ENCODE results near the gene PRKCA.

Gene PRKCA

DNA sequence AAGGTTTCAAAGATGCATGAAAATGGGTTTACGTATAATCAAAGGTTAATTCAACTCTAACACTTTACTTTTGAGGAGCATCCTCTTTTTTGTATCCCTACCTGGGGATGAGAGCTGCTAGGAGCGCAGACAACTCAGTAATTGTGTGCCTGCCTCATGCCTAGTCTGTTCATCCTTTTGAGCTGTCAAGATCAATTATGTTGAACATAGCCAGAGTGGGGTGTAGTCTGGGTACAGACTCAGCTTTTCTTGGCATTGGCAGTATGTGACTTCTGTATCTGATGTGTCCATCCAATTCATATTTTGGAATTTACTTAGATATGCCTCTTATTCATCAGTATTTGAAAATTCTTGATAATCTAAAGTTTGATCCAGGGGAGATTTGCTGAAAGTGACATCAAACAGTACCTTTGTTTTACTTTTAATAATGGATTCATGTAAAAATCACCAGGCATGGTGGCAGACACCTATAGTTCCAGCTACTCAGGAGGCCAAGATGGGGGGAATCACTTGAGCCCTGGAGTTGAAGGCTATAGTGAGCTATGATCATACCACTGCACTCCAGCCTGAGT lies 24.1 kb downstream of the PRKCA start:
- TF ChIP-seq POLR2AphosphoS5 (IDR thresholded peaks at IDR 0.05; ENCODE audit: borderline replicate concordance, low read depth, low read length), result no peak
- no peak overlapping the region for H3K9ac ChIP-seq (ENCODE audit: insufficient read length)
- no peaks in the 10 kb centered on the region for H3K36me3 ChIP-seq (ENCODE audit: insufficient read depth, low read length)
- H3K27ac ChIP-seq, result no peak overlapping the region
- no peak overlapping the region for H3K4me3 ChIP-seq
- DNase-seq (ENCODE audit: low read depth, low spot score), result no peak
- H3K9me3 ChIP-seq (ENCODE audit: low read depth, low read length), result no peaks in the 10 kb centered on the region

- TF ChIP-seq EZH2 (IDR thresholded peaks at IDR 0.05) (no peak), POLR2AphosphoS5 (IDR thresholded peaks at IDR 0.05; ENCODE audit: borderline replicate concordance, low read depth, low read length) (no peak), FOXP2 (optimal IDR thresholded peaks at IDR 0.05; ENCODE audit: control extremely low read depth, extremely low read length, insufficient read depth) (no peak)
- H3K9ac ChIP-seq (ENCODE audit: insufficient read length), result no peak overlapping the region
- no peaks in the 10 kb centered on the region for H3K9me3 ChIP-seq (ENCODE audit: low read depth, low read length)
- H3K36me3 ChIP-seq (ENCODE audit: insufficient read depth, low read length), result no peaks in the 10 kb centered on the region
- no peak overlapping the region for H3K4me3 ChIP-seq
- H3K27ac ChIP-seq, result no peak overlapping the region
- DNase-seq (ENCODE audit: low read depth, low spot score), result no peak
These were observed 28.2 kb downstream of the PRKCA start for GRCh38 chr17:66330646-66331037.

- Histone ChIP-seq H3K9me3 (ENCODE audit: low read depth, low read length) (no peaks in the 10 kb centered on the region), H3K36me3 (ENCODE audit: insufficient read depth, low read length) (no peaks in the 10 kb centered on the region), H3K4me3 (no peak overlapping the region), H3K27ac (no peak overlapping the region), H3K9ac (ENCODE audit: insufficient read length) (no peak overlapping the region)
- no peak for TF ChIP-seq FOXP2 (optimal IDR thresholded peaks at IDR 0.05; ENCODE audit: control extremely low read depth, extremely low read length, insufficient read depth)
- no peak for TF ChIP-seq EZH2 (IDR thresholded peaks at IDR 0.05)
- no peak for TF ChIP-seq POLR2AphosphoS5 (IDR thresholded peaks at IDR 0.05; ENCODE audit: borderline replicate concordance, low read depth, low read length)
- no peak for DNase-seq (ENCODE audit: low read depth, low spot score)
These were observed 28.8 kb downstream of the PRKCA start for GRCh38 chr17:66331038-66331816.

DNA sequence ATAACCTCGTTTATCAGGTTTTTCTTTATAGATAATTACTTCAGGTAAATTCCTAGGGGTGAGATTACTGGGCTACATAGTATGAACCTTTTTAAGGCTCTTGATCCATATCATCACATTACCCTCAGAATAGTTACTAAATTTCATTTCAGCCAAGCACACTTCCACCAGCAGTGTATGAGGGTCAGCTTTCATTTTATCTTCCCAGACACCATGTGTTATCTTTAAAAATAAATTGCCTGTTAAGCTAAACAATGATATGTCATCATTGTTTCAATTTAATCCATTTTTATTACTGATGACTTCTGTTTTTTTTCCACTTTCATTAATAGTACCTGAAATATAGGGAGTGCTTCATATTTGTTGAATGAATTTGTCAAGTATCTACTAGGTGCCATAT lies 33.4 kb downstream of the PRKCA start:
- Histone ChIP-seq H3K36me3 (ENCODE audit: insufficient read depth, low read length) (no peaks in the 10 kb centered on the region), H3K9ac (ENCODE audit: insufficient read length) (no peak overlapping the region), H3K4me3 (no peak overlapping the region), H3K9me3 (ENCODE audit: low read depth, low read length) (no peaks in the 10 kb centered on the region), H3K27ac (no peak overlapping the region)
- TF ChIP-seq POLR2AphosphoS5 (IDR thresholded peaks at IDR 0.05; ENCODE audit: borderline replicate concordance, low read depth, low read length) (no peak), FOXP2 (optimal IDR thresholded peaks at IDR 0.05; ENCODE audit: control extremely low read depth, extremely low read length, insufficient read depth) (no peak), EZH2 (IDR thresholded peaks at IDR 0.05) (no peak)
- no peak for DNase-seq (ENCODE audit: low read depth, low spot score)

DNA sequence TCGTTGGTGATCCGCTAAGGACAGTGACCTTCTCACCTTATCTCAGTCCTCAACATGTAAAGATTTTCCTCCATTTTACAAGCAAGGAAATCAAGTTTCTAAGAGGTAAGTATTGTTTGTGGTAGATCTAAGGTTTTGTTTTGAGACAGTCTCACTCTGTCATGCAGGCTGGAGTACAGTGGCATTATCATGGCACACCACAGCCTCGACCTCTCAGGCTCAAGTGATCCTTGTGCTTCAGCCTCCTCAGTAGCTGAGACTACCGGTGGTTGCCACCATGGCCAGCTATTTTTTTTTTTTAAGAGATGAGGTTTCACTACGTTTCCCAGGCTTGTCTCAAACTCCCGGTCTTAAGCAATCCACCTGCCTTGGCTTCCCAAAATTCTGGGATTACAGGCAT lies 34.9 kb downstream of the PRKCA start:
- no peak for DNase-seq (ENCODE audit: low read depth, low spot score)
- H3K36me3 ChIP-seq (ENCODE audit: insufficient read depth, low read length), result no peaks in the 10 kb centered on the region

DNA sequence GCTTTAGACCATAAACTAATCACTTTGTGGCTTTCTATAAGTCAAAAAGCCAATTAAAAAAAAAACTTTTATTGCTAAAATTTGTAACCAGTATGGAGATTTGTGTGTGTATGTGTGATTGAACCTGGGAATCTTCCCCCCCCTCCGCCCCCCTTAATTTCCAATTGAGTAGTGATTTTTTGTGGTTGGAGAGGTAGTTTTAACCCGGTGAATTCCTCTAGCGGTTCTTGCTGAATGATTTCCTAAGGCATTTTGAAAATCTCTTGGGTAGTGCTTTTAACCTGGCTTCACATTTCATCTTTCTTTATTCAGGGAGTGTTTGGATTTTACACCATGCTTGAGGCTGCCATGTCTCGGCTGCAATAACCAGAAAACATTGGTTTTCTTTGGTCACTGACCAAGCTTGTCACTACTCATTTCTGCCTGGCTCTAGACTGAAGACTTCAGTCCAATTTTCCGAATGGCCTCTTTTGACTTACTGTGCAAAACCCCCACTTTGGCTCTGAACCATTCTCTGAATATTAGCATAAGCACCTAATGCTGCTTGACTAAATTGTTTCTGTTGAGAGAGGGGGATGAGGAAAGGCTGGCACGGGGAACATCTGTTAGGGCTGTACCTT lies 35.6 kb downstream of the PRKCA start:
- no peak for TF ChIP-seq FOXP2 (optimal IDR thresholded peaks at IDR 0.05; ENCODE audit: control extremely low read depth, extremely low read length, insufficient read depth)
- TF ChIP-seq POLR2AphosphoS5 (IDR thresholded peaks at IDR 0.05; ENCODE audit: borderline replicate concordance, low read depth, low read length), result no peak
- no peak for TF ChIP-seq EZH2 (IDR thresholded peaks at IDR 0.05)

More for the DNA sequence above, 34.9 kb downstream of the PRKCA start:
- H3K4me3 ChIP-seq, result no peak overlapping the region
- no peaks in the 10 kb centered on the region for H3K9me3 ChIP-seq (ENCODE audit: low read depth, low read length)
- no peak overlapping the region for H3K27ac ChIP-seq
- H3K9ac ChIP-seq (ENCODE audit: insufficient read length), result no peak overlapping the region
- TF ChIP-seq POLR2AphosphoS5 (IDR thresholded peaks at IDR 0.05; ENCODE audit: borderline replicate concordance, low read depth, low read length) (no peak), EZH2 (IDR thresholded peaks at IDR 0.05) (no peak), FOXP2 (optimal IDR thresholded peaks at IDR 0.05; ENCODE audit: control extremely low read depth, extremely low read length, insufficient read depth) (no peak)

DNA sequence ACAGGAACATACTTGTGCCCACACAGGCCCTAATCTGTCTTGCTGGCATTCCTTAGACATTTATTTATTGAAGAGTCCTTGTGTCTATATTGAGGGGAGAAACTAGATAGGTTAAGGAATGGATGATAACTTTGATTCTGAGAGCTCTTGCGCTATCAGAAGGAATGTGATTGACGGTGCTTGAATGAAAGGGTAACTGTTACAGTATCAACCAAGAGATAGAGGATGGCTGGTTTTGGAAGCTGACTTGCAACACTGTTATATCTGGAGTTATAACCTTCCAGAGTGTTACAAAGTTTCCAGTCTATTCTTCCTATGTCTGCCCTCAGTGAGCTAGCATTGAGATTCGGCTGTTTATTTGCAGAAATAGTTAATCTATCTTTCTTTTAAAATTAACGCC lies 36.5 kb downstream of the PRKCA start:
- Histone ChIP-seq H3K9me3 (ENCODE audit: low read depth, low read length) (no peaks in the 10 kb centered on the region), H3K27ac (no peak overlapping the region), H3K9ac (ENCODE audit: insufficient read length) (no peak overlapping the region), H3K4me3 (no peak overlapping the region), H3K36me3 (ENCODE audit: insufficient read depth, low read length) (no peaks in the 10 kb centered on the region)
- no peak for DNase-seq (ENCODE audit: low read depth, low spot score)
- TF ChIP-seq POLR2AphosphoS5 (IDR thresholded peaks at IDR 0.05; ENCODE audit: borderline replicate concordance, low read depth, low read length) (no peak), FOXP2 (optimal IDR thresholded peaks at IDR 0.05; ENCODE audit: control extremely low read depth, extremely low read length, insufficient read depth) (no peak), EZH2 (IDR thresholded peaks at IDR 0.05) (no peak)

More for the DNA sequence above, 35.6 kb downstream of the PRKCA start:
- H3K9me3 ChIP-seq (ENCODE audit: low read depth, low read length), result no peaks in the 10 kb centered on the region
- H3K9ac ChIP-seq (ENCODE audit: insufficient read length), result no peak overlapping the region
- H3K4me3 ChIP-seq, result no peak overlapping the region
- H3K36me3 ChIP-seq (ENCODE audit: insufficient read depth, low read length), result no peaks in the 10 kb centered on the region
- no peak overlapping the region for H3K27ac ChIP-seq
- no peak for DNase-seq (ENCODE audit: low read depth, low spot score)

- Histone ChIP-seq H3K4me3 (no peak overlapping the region), H3K36me3 (ENCODE audit: insufficient read depth, low read length) (no peaks in the 10 kb centered on the region), H3K9ac (ENCODE audit: insufficient read length) (no peak overlapping the region), H3K27ac (no peak overlapping the region), H3K9me3 (ENCODE audit: low read depth, low read length) (no peaks in the 10 kb centered on the region)
- DNase-seq (ENCODE audit: low read depth, low spot score), result no peak
- no peak for TF ChIP-seq EZH2 (IDR thresholded peaks at IDR 0.05)
- TF ChIP-seq POLR2AphosphoS5 (IDR thresholded peaks at IDR 0.05; ENCODE audit: borderline replicate concordance, low read depth, low read length), result no peak
- TF ChIP-seq FOXP2 (optimal IDR thresholded peaks at IDR 0.05; ENCODE audit: control extremely low read depth, extremely low read length, insufficient read depth), result no peak
These were observed 37.1 kb downstream of the PRKCA start for GRCh38 chr17:66339561-66339960.

All from SK-N-MC (cell line).